Embryonic facial prominence (tissue), 1 donor: ENCODE measurements around the gene PIWIL1.

ENCODE experiments used
- DNase-seq: peaks from one replicate; pipeline ENCODE4 v3.0.0-alpha.2; 2016; ENCODE audit errors: extremely low spot score

Gene PIWIL1

DNA sequence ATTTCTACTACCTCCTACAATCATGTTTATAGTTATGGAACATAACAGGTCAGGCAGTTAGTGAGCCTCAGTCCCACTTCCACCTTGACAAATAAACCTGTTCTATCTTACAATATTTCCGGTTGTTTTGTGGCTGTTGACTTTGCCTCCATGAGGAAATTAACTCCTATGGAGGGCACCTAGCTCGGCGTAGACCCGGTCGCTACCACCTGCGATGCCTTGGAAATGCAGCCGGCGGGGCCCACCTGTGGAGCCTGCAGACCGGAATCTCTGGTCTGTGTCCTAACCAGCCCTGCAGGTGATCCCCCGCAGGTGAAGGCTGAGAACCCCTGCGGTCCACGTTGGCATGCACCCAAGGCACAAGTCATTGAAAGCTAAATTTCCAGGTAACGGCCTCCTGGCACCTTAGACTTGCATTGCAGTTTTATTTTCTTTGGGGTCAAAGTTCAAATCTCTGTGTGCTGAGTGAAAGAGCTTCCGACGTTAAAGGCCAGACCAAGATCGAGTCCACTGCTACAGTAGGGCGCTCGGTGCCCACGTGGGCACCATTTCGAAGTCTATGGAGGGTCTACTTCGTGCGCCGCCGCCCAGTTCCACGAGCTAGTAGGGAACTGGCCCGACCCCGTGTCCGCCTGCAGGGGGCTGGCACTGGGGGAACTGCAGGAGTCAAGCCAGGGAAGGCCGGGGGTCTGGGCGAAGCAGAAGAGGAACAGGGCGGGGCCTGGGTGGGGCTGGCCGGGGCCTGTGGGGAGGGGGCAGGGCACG, 782 bp upstream of the PIWIL1 start:
- DNase-seq, result no peak

DNA sequence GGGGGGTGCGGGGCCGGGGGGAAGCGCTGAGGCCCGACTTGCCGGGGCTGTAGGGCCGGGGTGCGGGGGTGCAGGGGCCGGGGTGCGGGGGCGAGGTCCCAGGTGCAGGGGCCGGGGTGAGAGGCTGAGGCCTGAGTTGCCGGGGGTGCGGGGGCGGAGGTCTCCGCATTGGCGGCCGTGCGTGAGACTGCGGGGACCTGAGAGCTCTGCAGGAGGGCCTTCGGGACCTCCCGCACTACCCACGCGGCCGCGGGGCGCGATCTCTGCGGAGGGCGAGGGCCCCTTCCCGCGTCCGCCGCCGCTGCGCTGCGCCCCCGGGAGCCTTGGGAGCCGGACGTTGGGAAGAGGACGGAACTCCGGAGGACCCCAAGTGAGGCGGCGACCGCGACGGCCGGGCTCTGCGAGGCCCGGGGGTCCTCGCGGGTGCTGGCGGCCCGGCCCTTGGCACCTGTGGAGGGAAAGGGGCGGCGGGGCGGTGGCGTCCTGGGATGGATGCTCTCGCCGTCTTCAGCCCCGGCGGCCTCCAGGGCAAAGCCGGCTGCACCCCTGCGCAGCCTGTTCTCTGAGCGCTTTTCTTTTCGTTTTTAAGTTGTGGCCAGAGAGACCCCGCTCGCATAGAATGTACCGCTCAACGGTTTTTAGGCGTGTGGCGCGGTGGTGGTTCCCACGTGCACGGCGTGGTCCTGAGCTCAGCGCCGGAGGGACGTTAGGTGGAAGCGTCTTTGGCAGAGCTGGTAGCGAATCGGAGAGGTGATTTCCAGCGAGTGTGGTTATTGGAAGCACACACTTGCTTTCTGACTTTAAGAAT, 1.3 kb downstream of the PIWIL1 start:
- DNase-seq, result no peak

DNA sequence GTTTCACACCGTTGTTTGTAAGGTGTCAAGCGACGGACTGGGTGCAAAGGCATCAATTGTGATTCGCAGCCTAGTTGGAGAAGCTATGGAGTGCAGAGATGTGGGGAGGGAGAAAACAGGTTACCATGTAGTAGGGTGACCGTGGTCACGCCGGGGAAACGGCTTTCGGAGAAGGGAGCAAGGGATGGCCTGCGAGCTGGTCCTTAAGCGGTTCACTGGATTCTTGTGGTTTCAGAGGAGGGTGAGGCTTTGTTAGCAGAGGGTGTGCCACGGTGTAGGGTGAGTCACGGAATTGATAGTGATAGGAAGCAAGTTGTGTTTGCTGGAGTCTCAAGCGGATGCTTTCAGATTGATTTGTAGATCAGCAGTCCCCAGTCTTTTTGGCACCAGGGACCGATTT, 2.3 kb downstream of the PIWIL1 start:
- DNase-seq, result no peak

DNA sequence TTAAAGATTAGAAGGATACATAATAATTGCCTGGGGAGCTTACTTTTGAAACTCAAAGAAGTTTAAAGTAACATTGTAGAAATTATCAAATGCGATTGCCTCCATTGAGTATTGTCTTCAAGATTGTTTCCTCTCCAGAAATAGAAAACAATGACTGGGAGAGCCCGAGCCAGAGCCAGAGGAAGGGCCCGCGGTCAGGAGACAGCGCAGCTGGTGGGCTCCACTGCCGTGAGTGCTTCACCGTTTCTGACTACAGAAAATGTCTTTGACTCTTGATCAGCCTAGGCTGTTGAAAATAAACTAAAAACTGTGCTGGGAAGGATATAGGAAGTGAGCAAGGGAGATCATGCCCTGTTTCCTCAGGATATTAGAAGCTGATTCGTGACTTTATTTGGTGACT, 4.8 kb downstream of the PIWIL1 start:
- DNase-seq, result no peak

DNA sequence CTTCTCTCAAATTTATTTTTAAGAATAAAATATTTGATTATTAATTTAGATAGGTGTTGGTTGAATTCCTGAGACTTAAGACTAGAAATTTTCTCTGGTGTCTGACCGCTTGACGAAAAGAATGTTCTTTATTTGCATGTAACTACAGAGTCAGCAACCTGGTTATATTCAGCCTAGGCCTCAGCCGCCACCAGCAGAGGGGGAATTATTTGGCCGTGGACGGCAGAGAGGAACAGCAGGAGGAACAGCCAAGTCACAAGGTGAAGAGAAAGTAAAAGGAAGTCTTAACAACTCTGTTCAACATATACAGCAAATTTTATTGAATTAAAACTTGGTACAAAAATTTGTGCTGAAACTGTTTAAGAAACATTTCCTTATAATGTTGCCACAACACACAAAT, 5.2 kb downstream of the PIWIL1 start:
- DNase-seq, result no peak

DNA sequence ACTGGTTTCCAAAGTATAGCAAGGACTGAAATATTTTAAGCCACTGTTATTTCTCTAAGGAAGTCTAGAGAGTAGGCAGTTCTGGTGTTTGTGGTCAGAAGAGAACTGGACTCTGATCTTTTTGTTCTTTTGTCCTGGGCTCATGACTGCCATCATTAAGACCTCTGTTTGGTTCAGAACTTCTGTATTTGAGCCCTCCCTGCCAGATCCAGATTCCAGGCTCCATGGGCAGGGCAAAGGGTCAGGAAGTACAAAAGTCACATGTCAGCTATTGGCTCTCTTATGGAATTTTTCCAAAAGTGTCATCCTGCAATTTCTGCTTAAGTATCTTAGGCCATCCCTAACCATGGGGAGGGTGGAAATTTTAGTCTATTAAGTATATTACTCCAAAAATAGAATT, 6.8 kb downstream of the PIWIL1 start:
- no peak for DNase-seq

DNA sequence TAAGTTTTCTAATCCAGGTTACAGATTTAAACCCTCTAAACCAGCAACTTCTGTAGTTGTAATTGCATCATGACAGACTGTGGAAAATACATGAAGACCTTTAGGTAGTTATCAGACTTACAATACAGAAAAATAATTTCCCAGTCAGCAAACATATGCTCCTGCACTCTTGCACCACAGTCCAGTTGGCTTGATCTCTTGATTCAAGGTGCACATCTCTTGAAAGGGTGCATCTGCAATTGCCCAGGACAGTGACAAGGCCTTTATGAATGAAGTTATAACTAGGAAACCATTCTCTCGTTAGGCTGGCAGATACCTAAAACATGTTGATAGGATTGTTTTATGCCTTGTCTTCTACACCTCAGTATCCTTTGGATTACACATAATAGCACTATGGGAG, 7.6 kb downstream of the PIWIL1 start:
- no peak for DNase-seq

DNA sequence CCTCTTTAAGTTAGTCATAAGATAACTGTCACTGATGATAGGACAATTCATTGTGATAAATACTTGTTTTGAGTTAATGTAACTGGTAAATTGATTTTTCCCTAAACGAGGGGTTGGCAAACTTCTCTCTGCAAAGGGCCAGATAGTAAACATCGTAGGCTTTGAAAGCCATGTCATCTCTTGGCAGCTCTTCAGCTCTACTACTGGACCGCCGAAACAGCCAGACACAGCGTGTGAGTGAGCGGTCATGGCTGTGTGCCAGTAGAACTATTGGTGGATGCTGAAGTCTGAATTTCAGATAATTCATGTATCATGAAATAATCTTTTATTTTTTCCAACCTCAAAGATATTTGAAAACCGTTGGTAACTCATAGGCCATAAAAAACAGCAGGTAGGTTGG, 9.9 kb downstream of the PIWIL1 start:
- DNase-seq, result no peak

DNA sequence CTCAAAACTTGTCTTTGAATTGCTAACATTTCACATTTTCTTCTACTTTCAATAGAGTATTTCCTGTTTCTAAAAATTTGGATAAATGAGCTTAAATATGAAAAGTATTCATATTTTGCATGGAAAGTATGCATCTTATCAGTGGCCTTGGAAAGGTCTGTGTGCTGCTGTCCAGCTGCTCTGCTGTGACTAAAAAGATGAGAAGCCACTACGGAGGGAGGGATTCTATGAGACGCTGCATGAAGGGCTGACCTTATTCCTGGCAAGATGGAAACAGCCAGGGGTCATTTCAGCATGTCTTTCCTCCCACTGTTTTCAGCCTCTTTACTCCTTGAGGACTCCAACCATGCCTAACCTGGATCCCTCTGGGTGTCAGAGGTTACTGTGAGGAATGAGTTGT, 13.0 kb downstream of the PIWIL1 start:
- DNase-seq, result no peak

DNA sequence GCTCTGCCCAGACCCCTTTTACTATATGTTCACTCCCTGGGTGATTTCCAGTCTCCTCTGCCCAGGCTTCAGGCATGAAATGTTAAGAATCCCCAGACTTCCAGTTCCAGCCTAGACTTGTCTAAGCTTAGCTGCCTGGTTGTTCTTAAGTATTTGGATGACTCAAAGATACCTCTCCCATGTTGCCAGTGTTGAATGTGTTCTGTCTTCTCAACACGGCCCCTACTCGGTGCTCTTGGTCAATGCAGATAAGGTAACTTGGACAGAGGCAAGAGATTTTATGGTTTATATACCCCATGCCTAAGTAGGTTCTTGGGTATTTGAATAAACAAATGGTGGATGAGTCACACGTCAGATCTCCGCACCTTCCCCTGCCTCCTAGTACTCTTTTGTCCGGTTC, 13.6 kb downstream of the PIWIL1 start:
- DNase-seq, result no peak

DNA sequence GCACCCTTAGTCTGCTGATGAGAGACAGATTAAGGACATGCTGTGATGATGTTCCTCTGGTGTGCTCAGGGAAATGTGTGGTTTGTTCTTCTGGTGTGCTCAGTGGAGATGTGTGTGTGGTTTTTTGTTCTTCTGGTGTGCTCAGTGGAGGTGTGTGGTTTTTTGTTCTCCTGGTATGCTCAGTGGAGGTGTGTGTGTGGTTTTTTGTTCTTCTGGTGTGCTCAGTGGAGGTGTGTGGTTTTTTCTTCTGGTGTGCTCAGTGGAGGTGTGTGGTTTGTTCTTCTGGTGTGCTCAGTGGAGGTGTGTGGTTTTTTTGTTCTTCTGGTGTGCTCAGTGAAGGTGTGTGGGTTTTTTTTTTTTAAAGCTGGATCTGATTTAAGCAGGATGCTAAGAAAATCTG, 15.4 kb downstream of the PIWIL1 start:
- no peak for DNase-seq

DNA sequence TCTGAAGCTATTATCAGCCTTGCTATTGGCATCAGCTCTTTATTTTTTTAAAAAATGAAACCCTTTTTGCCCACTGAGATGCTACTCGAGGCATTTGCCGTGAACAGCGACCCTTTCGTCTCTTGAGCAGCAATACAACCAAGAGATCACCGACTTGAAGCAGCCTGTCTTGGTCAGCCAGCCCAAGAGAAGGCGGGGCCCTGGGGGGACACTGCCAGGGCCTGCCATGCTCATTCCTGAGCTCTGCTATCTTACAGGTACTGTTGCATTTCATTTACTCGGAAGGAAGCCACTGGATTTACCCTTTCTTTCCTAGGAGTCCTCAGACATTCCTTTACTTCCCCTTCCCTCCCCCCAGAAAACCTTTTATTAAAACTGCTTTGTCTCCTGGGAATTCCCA, 16.7 kb downstream of the PIWIL1 start:
- no peak for DNase-seq

DNA sequence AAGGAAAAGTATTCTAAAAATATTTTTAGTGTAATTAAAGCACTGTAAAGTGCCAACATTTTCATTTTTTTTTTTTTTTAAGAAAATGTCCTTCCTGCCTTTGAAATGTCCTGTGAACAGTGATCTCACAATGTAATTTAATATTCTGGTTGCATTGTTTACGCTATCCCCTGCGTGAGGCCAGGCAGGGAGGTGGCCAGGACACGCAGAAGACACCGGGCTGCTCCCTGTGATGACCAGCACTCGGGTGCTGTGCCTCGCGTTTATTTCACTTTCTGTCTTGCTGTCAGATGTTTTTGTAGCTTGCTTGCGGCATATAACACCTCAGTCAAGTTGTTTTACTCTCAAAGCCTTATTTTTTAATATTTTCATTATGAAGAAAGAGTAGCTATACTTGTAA, 18.5 kb downstream of the PIWIL1 start:
- no peak for DNase-seq

DNA sequence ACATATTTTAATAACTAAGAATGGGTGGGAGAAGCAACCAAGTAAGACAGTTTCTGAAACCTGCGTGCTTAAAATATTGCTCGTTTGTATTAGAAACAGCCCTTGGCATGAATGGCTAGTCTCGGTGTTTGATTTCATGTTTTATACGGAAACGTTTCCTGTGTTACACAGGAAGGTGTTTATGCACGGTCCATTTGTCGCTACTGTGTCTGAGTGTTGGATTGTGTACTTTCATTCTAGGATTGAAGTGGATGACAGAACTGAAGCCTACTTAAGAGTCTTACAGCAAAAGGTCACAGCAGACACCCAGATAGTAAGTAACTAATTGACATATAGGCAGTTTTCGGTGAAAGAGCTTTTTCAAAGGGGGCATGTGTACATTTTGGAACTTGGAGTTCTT, 19.6 kb downstream of the PIWIL1 start:
- no peak for DNase-seq

DNA sequence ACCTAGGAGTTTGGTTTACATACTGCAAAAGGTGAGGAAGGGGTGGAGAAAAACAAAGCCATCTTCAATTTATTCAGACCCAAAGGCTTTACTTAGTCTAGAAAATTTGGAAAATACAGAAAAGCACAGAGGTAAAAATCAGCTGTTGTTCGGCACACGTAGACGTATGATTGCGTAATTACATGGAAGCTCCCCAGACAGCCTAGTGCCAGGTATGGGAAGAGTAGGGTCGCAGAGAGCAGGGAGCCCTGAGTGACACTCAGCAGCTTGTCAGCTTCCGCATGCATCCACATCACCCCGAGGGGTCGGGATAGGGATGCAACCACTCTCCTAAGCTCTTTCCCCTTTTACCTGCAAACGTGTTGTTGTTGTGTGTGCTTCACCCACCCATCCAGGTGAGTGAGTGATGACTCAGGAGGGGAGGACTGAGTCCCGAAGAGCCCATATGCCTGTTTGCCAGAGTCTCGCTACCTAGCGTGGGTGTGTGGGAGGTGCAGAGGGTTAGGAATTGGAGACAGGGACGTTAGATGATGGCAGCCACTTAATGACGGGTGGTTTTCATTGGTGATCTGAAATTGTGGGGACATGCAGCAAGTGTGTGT, 20.1 kb downstream of the PIWIL1 start:
- DNase-seq, result no peak

DNA sequence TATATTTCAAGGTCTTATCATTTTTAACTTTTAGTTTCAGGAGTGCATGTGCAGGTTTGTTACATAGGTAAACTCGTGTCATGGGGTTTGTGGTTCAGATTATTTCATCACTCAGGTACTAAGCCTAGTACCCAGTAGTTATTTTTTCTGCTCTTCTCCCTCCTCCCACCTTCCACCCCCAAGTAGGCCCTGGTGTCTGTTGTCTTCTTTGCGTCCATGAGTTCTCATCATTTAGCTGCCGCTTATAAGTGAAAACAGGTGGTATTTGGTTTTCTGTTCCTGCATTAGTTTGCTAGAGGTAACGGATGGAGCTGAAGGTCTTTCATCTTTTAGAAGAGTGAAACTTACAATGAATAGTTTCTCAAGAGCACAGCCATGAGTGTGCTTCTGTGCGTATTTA, 24.4 kb downstream of the PIWIL1 start:
- DNase-seq, result no peak

DNA sequence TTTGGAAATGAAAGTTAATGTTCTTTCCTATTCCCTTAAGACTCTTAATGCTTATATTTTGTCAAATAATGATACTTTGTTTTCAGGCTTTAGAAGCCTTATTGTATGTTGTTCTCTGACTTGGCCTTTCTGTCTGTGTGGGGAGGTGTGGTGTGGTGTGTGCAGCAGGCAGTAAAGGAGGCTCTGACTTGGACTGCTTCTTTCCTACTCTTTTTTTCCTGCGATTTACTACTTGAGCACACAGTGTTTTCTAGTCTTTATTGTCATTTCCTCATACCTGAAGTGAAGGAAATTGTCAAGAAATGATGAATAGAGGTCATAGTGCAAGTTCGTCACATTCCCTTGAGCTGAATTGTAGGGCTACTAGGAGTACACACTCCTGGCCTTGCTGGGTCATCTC, 26.9 kb downstream of the PIWIL1 start:
- DNase-seq, result no peak

DNA sequence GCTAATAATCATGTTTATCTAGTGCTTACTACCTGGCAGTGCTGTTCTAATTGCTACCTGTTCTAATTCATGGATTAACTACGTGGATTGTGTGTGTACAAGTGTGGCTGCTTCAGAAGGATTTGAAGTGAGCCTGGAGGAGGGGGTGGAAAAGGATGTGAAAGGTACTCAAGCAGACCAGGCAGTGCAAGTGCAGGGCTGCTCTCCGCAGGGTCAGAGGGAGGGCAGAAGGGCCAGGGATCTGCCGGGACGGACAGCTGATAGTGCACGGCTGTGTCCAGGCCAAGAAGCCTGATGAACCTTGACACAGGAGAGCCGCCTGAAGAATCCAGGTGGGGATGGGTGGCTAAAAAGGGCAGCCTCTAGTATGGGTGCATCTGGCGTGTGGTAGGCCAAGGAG, 28.5 kb downstream of the PIWIL1 start:
- no peak for DNase-seq

DNA sequence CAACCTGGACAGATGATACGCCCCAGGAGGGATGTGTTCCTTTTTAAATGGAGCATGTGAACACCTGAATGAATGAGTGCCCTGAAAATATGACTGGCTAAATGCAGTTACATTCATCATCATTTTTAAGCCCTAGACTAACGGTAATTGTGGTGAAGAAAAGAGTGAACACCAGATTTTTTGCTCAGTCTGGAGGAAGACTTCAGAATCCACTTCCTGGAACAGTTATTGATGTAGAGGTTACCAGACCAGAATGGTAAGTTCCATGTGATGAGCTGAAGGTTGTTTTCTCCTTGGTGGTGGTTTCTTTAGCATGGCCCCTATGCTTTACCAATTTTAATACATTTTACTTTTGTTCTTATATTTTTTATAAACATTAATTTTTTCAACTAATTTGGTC, 29.3 kb downstream of the PIWIL1 start:
- no peak for DNase-seq

DNA sequence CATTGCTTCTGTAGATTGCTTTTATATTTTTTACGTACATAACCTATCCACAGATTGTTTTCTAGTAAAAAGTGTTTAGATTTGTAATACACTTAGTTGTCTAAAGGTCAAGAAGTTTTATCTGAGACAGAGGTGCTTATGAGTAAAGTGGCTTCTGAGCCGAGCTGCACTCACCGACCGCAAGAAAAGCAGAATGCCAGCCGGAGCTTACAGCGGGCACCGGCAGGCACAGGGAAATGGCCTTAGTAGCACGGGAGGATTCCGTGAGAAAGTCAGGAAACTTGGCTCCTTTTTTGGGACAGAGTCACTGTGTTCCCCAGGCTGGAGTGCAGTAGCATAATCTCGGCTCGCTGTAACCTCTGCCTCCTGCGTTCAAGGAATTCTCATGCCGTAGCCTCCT, 29.8 kb downstream of the PIWIL1 start:
- DNase-seq, result no peak

DNA sequence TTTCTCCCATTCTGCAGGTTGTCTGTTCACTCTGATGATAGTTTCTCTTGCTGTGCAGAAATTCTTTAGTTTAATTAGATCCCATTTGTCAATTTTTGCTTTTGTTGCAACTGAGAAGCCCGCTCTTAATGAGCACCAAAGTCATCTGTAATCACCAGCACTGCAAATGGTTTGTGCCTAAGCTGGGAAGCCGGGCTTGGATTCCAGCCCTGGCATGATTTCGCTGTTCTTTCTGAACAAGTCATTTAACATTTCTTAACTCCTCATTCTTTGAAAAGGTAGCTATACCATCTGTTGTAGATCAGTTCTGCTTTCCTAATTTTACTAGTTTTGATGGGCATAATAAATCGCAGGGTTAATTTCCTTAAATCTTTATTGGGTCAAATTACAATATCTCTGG, 32.1 kb downstream of the PIWIL1 start:
- DNase-seq, result no peak

DNA sequence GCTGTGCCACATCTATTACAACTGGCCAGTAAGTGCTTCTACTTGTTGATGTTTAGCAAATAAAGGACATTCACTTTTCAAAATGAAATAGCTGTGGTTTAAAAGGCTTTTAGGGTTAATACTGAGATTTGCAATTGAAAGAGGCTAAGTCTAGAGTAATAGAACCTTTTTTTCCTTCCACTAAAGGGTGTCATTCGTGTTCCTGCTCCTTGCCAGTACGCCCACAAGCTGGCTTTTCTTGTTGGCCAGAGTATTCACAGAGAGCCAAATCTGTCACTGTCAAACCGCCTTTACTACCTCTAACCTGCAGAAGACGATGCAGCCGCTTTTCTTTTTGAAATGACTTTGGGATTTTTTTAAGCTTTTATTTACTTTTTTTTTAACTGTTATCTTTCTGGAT, 33.6 kb downstream of the PIWIL1 start:
- DNase-seq, result no peak

DNA sequence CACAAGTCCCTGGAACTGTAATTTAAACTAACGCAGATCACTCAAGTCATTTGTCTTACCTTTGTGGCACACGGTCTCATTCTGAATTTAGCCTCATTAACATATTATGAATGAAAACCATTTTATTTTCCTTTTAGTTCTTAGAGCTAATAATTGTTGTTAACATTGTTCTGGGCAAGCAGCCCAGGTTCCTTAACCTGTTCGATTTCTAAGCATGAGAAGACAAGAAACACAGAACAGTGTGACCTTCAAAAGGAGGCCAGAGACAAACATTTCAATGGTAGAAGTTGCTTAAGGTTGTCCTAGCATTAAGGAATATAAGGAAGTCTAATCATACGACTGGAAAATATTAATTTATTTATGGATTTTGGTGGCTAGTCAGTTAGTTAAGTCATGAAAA, 35.2 kb downstream of the PIWIL1 start:
- DNase-seq, result no peak
